AG09309 (cell line): Measurements from ENCODE around the gene ENO4.
A peak's percentile ranks its signal among the peaks of the same experiment; 100 is the strongest.

Source experiments
- DNase-seq: peaks from one replicate; pipeline ENCODE4 v3.0.0-alpha.2; 2010; ENCODE audit warnings: low read depth
- H3K4me3 ChIP-seq: 2 replicates; pipeline ENCODE4 v1.5.1; 2011; ENCODE audit warnings: mild to moderate bottlenecking, low read depth, low read length, moderate library complexity; ENCODE audit not compliant: control insufficient read depth
- TF ChIP-seq, protein P1 (sequence below): IDR thresholded peaks from 2 replicates; pipeline ENCODE4 v1.5.1; 2011; ENCODE audit warnings: mild to moderate bottlenecking, low read depth, low read length, inconsistent platforms; ENCODE audit not compliant: insufficient read depth, control insufficient read depth; ENCODE audit errors: missing control alignments

Gene ENO4

GRCh38 chr10:116849248-116850057, at the start of gene ENO4:
Gene ENO4 (plus strand): TSS chr10:116849499. CDS start chr10:116849567, 68 bp downstream.
- TF ChIP-seq, protein P1, sequence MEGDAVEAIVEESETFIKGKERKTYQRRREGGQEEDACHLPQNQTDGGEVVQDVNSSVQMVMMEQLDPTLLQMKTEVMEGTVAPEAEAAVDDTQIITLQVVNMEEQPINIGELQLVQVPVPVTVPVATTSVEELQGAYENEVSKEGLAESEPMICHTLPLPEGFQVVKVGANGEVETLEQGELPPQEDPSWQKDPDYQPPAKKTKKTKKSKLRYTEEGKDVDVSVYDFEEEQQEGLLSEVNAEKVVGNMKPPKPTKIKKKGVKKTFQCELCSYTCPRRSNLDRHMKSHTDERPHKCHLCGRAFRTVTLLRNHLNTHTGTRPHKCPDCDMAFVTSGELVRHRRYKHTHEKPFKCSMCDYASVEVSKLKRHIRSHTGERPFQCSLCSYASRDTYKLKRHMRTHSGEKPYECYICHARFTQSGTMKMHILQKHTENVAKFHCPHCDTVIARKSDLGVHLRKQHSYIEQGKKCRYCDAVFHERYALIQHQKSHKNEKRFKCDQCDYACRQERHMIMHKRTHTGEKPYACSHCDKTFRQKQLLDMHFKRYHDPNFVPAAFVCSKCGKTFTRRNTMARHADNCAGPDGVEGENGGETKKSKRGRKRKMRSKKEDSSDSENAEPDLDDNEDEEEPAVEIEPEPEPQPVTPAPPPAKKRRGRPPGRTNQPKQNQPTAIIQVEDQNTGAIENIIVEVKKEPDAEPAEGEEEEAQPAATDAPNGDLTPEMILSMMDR = no peak
- H3K4me3 ChIP-seq = peak within 1 kb of the TSS; percentile 83
- peak; percentile 23 for DNase-seq

GRCh38 chr10:116800286-116800929, 48.9 kb upstream of the ENO4 start:
- H3K4me3 ChIP-seq = no peak overlapping the region
- TF ChIP-seq, protein P1 = no peak

GRCh38 chr10:116801658-116802057, 47.6 kb upstream of the ENO4 start:
- TF ChIP-seq, protein P1 = no peak
- H3K4me3 ChIP-seq = no peak overlapping the region
- DNase-seq = no peak

More at GRCh38 chr10:116800286-116800929, 48.9 kb upstream of the ENO4 start:
- DNase-seq = no peak

- TF ChIP-seq, protein P1 = no peak
- no peak overlapping the region for H3K4me3 ChIP-seq
- no peak for DNase-seq
Observed at GRCh38 chr10:116802474-116802873, 46.8 kb upstream of the ENO4 start.

DNA sequence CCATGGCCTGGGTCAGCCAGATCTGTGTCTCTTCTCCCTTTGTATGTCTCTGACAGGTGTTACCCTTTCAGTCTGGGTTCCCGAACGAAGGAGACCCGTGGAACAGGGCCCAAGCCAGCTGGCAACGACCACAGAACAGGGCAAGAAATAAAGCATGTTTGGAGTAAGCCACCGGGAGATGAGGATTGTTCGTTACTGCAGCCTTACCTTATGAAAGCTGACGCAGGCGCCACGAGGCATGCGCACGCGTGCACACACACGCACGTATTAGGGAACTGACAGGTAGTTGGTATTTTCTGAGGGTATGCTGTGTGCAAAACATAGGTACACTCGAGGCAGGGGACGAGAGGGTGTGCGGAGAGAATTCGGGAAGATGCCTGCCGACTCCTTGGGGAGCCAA, 46.4 kb upstream of the ENO4 start:
- DNase-seq = no peak
- TF ChIP-seq, protein P1 = no peak

GRCh38 chr10:116803451-116804249, 45.6 kb upstream of the ENO4 start:
- H3K4me3 ChIP-seq = no peak overlapping the region
- no peak for DNase-seq
- TF ChIP-seq, protein P1 = no peak

More for the DNA sequence above, 46.4 kb upstream of the ENO4 start:
- H3K4me3 ChIP-seq = no peak overlapping the region
